Activated naive CD4-positive, alpha-beta T cell treated with anti-CD3 and anti-CD28 coated beads, Interleukin-2, amount 10 ng/mL, durations not matched to agents 7 days and 5 days (primary cell): ENCODE data around the gene DENND5A.
"Not testable (repeated sequence)": the region's sequence is repeated elsewhere in the genome, so short reads cannot be mapped to it uniquely, and the experiment has no call there.

Experiments
- CTCF ChIA-PET: fragments of 350-600 bp; sonication (Branson Sonifier 250); formaldehyde crosslinking; loops from one replicate; lab custom pipeline; 2021; ENCODE audit warnings: antibody characterized with exemption; lab: Charles Lee
- DNase-seq: peaks from one replicate; pipeline ENCODE4 v3.0.0-alpha.2; 2020
- H3K27ac Mint-ChIP-seq: one replicate; pipeline ENCODE4 v1.8.0; 2021; ENCODE audit warnings: mild to moderate bottlenecking, moderate library complexity, mixed read lengths
- H3K27me3 Mint-ChIP-seq: one replicate; pipeline ENCODE4 v1.8.0; 2021; ENCODE audit warnings: mild to moderate bottlenecking, mixed read lengths
- H3K36me3 Mint-ChIP-seq: one replicate; pipeline ENCODE4 v1.8.0; 2021; ENCODE audit warnings: mixed read lengths
- H3K4me1 Mint-ChIP-seq: one replicate; pipeline ENCODE4 v1.8.0; 2021; ENCODE audit warnings: mixed read lengths
- H3K4me3 Mint-ChIP-seq: one replicate; pipeline ENCODE4 v1.8.0; 2021; ENCODE audit warnings: mild to moderate bottlenecking, moderate library complexity, mixed read lengths
- H3K9me3 Mint-ChIP-seq: one replicate; pipeline ENCODE4 v1.8.0; 2021; ENCODE audit warnings: mixed read lengths

The DENND5A gene

DNA sequence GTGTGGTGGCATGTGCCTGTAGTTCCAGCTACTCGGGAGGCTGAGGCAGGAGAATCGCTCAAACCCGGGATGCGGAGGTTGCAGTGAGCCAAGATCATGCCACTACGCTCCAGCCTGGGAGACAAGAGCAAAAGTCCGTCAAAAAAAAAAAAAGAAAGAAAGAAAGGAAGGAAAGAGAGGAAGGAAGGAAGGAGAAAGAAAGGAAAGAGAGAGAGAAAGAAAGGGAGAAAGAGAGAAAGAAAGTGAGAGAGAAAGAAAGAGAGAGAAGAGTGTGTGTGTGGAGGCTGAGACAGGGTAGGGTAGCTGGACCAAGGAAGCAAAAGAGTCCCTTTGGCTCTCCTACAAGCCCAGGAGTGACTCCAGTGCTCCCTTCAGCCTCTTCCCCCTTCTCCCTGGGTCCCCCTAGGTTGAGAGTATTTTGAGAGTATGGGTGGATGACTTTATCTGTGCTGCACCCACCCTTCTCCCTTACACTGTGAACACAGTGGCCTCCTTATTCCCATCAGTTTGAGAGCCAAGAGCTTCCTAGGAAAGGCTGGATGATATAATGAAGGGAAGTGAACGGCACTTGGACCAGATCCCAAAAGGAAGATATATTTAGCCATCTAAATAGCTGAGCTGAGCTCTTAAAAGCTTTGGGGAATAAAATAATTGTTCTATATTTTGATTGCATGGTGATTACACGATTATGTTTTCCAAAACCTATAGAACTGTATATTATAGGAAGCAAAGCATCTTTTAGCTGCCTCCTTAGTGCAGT is 9.5 kb upstream of the DENND5A start:
- H3K27me3 Mint-ChIP-seq = peaks cover 12% of the 10 kb centered on the region

DNA sequence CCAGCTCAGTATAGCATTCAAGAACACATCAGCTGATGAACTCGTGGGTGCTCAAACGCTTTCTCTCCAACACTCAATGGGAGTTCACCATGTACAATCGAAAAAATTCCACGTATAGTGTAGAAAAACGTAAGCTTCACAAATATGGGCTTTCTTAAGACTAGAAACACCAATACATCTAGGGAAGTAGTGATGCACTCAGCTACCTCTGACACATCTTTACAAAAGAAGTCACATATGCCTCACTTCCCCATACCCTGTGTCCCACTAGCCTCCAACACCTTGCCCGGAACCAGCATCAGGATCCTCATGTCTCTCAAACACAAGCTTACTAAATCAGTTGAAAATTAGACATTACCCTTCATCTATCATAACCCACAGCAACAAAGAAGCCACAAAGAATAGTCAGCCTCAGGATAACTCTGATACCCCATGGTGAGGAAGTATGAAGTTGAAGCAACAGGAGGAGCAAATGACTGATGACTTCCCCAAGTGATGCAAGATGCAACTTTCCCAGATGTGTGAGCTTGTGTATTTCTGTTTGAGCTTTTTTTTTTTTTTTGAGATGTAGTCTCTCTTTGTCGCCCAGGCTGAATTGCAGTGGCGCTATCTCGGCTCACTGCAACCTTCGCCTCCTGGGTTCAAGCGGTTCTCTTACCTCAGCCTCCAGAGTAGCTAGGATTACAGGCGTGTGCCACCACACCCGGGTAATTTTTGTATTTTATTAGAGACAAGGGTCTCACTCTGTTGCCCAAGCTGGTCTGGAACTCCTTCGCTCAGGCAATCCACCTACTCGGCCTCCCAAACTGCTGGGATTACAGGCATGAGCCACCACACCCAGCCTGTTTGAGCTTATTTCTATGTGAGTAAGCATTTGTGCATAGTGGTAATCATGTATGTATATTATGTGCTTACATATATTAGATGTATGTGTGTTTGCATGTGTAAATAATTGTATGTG is 8.5 kb upstream of the DENND5A start:
- CTCF ChIA-PET = interaction anchor here (0.7 to 1.2 kb wide), 2 partner anchors 39 to 40 kb away, joined by 3 read pairs; no protein-coding TSS in a partner anchor
- Mint-ChIP-seq H3K4me3 (no peak overlapping the region), H3K9me3 (no peaks in the 10 kb centered on the region), H3K27ac (no peak overlapping the region), H3K4me1 (peaks cover 4% of the 10 kb centered on the region), H3K36me3 (peaks cover 5% of the 10 kb centered on the region), H3K27me3 (peaks cover 23% of the 10 kb centered on the region)
- no peak for DNase-seq

More for the DNA sequence above, 9.5 kb upstream of the DENND5A start:
- Mint-ChIP-seq H3K9me3 (no peaks in the 10 kb centered on the region), H3K4me1 (peaks cover 4% of the 10 kb centered on the region), H3K36me3 (peaks cover 5% of the 10 kb centered on the region), H3K27ac (no peak overlapping the region), H3K4me3 (no peak overlapping the region)
- no peak for DNase-seq
- CTCF ChIA-PET = interaction anchor here (1.2 kb wide), 2 partner anchors 38 to 233 kb away, joined by 3 read pairs; no protein-coding TSS in a partner anchor

DNA sequence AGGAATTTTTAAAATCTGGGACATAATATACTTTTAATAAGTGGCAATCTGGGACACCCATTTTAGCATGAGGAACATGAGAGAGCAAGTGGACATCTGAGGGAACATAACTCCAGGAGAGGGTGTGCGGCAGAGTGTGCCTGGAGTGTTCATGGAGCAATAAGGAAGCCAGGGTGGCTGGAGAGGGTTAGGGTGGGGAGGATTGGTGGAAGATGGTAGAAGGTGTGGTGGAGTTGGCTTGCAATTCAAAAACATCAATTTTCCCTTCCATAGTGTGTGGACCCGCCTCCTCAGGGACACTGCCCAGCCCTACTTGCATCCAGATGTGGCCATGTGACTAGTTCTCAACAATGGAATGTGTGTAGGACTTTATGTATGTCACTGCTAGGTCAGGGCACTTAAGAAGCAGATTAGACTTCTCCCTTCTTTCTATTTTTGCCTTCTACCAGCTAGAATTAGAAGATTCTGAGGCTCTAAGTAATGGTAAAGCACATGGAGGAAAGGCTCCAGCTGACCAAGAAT is 4.4 kb upstream of the DENND5A start:
- H3K27me3 Mint-ChIP-seq = peaks cover 53% of the 10 kb centered on the region
- no peak overlapping the region for H3K27ac Mint-ChIP-seq

DNA sequence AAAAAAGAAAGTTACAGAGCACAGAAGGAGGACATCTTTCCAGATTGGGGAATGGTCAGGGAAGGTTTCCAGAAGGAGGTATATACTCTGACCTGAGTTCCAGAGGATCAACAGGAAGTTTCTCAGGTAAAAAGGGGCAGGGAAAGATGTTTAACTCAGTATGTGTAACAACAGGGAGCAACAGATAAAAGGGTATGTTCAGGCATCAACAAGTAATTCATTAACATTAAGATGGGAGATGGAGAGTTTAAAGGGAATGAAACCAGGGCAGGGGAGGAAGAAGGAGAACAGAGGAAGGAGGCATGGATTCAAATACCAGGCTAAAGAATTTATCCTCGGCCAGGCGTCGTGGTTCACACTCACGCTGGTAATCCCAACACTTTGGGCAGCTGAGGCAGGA is 2.5 kb upstream of the DENND5A start:
- H3K9me3 Mint-ChIP-seq = no peaks in the 10 kb centered on the region
- peaks cover 51% of the 10 kb centered on the region for H3K27me3 Mint-ChIP-seq
- DNase-seq = no peak
- H3K36me3 Mint-ChIP-seq = peaks cover 13% of the 10 kb centered on the region
- H3K27ac Mint-ChIP-seq = no peak overlapping the region
- H3K4me1 Mint-ChIP-seq = peaks cover 24% of the 10 kb centered on the region
- CTCF ChIA-PET = no interaction called here
- H3K4me3 Mint-ChIP-seq = no peak overlapping the region

More for the DNA sequence above, 4.4 kb upstream of the DENND5A start:
- Mint-ChIP-seq H3K4me1 (peaks cover 14% of the 10 kb centered on the region), H3K4me3 (no peak overlapping the region), H3K9me3 (no peaks in the 10 kb centered on the region), H3K36me3 (peaks cover 5% of the 10 kb centered on the region)
- no peak for DNase-seq
- CTCF ChIA-PET = no interaction called here

DNA sequence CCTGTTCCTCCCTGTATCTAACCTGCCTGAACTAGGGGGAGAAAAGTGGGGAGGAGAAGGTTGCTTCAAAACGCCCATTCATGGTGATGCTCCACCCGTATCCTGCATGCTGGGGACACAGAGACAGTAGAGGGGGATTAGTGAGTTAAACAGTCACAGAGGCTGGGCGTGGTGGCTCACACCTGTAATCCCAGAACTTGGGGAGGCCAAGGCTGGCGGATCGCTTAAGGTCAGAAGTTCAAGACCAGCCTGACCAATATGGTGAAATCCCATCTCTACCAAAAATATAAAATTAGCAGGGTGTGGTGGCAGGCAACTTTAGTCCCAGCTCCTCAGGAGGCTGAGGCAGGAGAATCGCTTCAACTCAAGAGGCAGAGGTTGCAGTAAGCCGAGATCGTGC is 1.8 kb upstream of the DENND5A start:
- peaks cover 47% of the 10 kb centered on the region for H3K27me3 Mint-ChIP-seq
- H3K27ac Mint-ChIP-seq = no peak overlapping the region
- H3K9me3 Mint-ChIP-seq = no peaks in the 10 kb centered on the region
- H3K4me1 Mint-ChIP-seq = peaks cover 30% of the 10 kb centered on the region
- DNase-seq = no peak
- peaks cover 16% of the 10 kb centered on the region for H3K36me3 Mint-ChIP-seq
- CTCF ChIA-PET = no interaction called here
- H3K4me3 Mint-ChIP-seq = no peak overlapping the region

DNA sequence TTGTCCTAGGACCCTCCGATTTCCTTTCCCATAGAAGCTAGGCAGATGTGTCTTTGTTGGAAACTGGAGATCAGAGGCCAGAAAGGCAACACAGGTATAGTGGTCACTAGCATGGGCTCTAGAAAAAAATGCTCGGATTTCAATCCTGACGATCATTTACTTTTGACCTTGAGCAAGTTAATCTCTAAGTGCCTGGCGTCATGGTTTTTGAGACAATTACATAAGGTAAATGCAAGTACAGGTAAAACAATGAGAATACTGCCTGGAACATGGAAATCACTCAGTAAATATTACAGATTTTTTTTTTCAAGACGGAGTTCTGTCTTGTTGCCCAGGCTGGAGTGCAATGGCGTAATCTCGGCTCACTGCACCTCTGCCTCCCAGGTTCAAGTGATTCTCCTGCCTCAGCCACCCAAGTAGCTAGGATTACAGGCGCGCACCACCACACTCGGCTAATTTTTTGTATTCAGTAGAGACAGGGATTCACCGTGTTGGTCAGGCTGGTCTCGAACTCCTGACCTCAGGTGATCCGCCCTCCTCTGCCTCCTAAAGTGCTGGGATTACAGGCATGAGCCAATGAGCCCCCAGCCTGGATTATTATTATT is 1.1 kb upstream of the DENND5A start:
- Mint-ChIP-seq H3K27me3 (peaks cover 47% of the 10 kb centered on the region), H3K4me3 (peak overlapping the region; percentile 71), H3K4me1 (peaks cover 37% of the 10 kb centered on the region), H3K27ac (peak overlapping the region; percentile 43), H3K9me3 (no peaks in the 10 kb centered on the region), H3K36me3 (peaks cover 16% of the 10 kb centered on the region)
- CTCF ChIA-PET = interaction anchor here (0.6 kb wide), 1 partner anchor 72 kb away, joined by 3 read pairs; no protein-coding TSS in a partner anchor
- no peak for DNase-seq

DNA sequence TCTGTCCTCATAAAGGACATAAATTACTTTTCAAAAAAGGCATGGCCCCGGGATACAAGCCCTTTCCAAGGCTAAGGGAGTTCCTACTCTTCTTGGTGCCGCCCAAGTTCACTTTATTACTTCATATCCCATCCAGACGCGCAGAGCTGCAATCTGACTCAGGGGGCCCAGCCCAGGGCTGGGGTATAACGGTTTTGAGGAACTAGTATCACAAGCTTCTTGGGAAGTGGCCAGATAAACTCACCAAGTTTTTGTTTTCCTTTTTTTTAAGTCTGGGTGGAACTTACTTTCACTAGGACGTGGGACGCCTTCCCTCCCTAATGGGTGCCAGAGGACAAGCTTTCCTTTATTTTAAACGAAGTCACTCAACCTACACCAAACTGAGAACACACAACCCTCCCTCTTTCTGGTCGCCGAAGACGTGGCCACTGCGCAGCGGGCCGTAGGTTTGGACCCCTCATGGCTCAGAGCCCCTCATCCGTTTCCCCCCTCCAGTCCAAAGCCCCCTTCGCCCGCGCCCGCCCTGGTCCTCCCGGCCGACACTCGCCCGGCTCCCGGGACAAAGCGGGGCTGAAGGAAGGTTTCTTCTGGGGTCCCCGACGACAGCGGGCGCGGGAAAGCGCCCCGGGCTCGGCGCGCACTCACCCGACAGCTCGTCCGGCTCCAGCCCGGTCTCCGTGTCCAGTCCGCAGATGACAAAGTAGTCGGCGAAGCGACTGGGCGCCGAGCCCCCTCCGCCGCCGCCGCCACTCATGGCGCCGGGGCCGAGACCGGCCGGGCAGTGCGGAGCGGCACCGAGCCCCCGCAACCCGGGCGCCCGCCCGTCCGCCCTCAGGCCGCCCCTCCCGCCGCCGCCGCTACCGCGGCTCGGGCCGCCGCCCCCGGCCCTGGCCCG is 587 bp downstream of the DENND5A start:
- Mint-ChIP-seq H3K36me3 (peaks cover 21% of the 10 kb centered on the region), H3K9me3 (no peaks in the 10 kb centered on the region), H3K4me1 (peaks cover 51% of the 10 kb centered on the region), H3K27ac (peak overlapping the region; percentile 94), H3K4me3 (peak overlapping the region; percentile 94), H3K27me3 (peaks cover 43% of the 10 kb centered on the region)
- CTCF ChIA-PET = interaction anchor here (0.9 to 1.4 kb wide), 2 partner anchors 16 to 99 kb away, joined by 4 to 5 read pairs; no protein-coding TSS in a partner anchor
- peak; percentile 30 for DNase-seq

DNA sequence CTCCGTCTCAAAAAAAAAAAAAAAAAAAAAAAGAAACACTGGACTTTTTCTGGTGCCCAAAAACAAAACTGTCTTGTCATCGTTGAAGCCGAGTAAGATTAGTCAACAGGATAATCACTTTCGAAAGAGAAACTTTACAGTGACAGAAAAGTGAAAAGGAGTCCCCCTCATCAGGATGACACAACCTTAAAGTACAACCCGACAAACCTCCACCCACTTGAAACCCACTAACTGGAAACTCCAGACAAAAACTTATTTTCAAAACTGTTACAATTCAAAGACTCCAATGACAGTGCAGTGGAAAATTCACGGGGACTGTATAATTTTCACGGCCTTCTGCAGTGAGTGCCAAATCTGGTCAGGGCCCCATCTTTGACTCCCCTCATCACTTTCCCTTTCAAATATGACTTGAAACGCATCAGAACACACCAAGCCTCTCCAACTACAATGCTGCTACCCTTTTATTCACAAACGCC is 1.3 kb downstream of the DENND5A start:
- peaks cover 53% of the 10 kb centered on the region for H3K4me1 Mint-ChIP-seq
- no peaks in the 10 kb centered on the region for H3K9me3 Mint-ChIP-seq
- peak overlapping the region; percentile 94 for H3K4me3 Mint-ChIP-seq
- DNase-seq = peak; percentile 53
- peak overlapping the region; percentile 94 for H3K27ac Mint-ChIP-seq
- peaks cover 36% of the 10 kb centered on the region for H3K27me3 Mint-ChIP-seq
- peaks cover 21% of the 10 kb centered on the region for H3K36me3 Mint-ChIP-seq
- CTCF ChIA-PET = interaction anchor here (1.4 kb wide), 1 partner anchor 98 kb away, joined by 5 read pairs; no protein-coding TSS in a partner anchor

DNA sequence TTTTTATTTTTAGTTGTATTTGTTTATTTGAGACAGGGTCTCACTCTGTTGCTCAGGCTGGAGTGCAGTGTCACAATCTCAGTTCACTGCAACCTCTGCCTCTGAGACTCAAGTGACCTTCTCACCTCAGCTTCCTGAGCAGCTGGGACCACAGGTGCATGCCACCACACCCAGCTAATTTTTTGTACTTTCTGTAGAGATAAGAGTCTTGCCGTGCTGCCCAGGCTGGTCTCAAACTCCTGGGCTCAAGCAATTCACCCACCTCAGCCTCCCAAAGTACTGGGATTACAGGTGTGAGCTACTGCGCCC is 4.4 kb downstream of the DENND5A start:
- Mint-ChIP-seq H3K4me3 (peak overlapping the region; percentile 52), H3K36me3 (peaks cover 29% of the 10 kb centered on the region), H3K27ac (peak overlapping the region; percentile 68)

DNA sequence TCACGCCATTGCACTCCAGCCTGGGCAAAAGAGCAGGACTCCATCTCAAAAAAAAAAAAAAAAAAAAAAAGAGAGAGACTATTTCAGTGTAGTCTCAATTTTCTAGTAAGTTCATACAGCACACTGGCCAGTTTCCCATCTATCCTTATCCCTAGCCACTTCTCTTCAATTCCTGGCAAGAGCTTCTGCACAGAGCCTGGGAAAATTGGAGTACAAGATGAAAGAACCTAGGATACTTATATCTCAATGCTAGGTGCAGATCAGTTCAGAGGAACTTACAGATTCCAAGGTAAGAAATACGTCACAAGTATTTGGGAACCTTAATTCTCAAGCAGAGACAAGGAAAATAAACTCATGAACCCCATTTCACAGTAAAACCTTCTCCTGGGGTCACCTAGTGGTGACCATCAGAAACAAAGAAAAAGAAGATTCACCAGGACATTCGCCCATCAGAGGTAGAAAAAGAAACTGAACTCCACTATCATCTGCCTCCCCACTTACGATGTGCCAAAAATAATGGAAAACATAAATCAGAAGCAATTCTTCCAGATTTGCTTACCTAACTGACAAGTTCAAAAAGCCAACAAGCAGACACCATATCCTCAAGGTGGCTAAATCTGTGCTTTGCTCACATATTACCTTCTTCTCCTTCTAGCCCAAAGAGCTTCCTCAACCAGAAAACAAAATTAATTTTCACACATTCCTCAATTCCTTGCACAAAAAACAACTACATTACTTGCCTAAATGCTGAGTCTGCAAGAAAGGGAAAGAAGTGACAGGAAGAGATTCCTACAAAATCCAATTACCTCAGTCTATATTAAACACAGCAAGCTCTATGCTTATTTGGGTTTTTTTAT is 4.9 kb downstream of the DENND5A start:
- Mint-ChIP-seq H3K27me3 (peaks cover under 1% of the 10 kb centered on the region), H3K4me1 (peaks cover 52% of the 10 kb centered on the region), H3K27ac (no peak overlapping the region), H3K9me3 (no peaks in the 10 kb centered on the region), H3K4me3 (no peak overlapping the region), H3K36me3 (peaks cover 30% of the 10 kb centered on the region)
- CTCF ChIA-PET = interaction anchor here (1.7 to 3.1 kb wide), 2 partner anchors 10 to 94 kb away, joined by 6 to 10 read pairs; no protein-coding TSS in a partner anchor
- DNase-seq = no peak

More for the DNA sequence above, 4.4 kb downstream of the DENND5A start:
- H3K9me3 Mint-ChIP-seq, H3K27me3 Mint-ChIP-seq: not testable (repeated sequence)
- H3K4me1 Mint-ChIP-seq = peaks cover 54% of the 10 kb centered on the region
- CTCF ChIA-PET = interaction anchor here (0.5 to 3.1 kb wide), 3 partner anchors 10 to 95 kb away, joined by 4 to 10 read pairs (median 6); no protein-coding TSS in a partner anchor
- DNase-seq = peak; percentile 53

DNA sequence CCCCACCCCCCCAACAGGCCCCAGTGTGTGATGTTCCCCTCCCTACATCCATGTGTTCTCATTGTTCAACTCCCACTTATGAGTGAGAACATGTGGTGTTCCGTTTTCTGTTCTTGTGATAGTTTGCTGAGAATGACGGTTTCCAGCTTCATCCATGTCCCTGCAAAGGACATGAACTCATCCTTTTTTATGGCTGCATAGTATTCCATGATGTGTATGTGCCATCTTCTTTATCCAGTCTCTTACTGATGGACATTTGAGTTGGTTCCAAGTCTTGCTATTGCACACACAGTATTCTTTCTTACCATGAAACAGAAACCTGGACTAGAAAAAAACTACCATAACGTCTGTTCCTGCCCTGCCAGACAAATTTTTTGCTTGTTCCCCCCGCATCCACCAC is 6.9 kb downstream of the DENND5A start:
- H3K27me3 Mint-ChIP-seq, DNase-seq, H3K4me3 Mint-ChIP-seq, H3K27ac Mint-ChIP-seq, H3K9me3 Mint-ChIP-seq: not testable (repeated sequence)
- Mint-ChIP-seq H3K36me3 (peaks cover 32% of the 10 kb centered on the region), H3K4me1 (peaks cover 56% of the 10 kb centered on the region)
- CTCF ChIA-PET = interaction anchor here (3.1 kb wide), 1 partner anchor 92 kb away, joined by 10 read pairs; no protein-coding TSS in a partner anchor

DNA sequence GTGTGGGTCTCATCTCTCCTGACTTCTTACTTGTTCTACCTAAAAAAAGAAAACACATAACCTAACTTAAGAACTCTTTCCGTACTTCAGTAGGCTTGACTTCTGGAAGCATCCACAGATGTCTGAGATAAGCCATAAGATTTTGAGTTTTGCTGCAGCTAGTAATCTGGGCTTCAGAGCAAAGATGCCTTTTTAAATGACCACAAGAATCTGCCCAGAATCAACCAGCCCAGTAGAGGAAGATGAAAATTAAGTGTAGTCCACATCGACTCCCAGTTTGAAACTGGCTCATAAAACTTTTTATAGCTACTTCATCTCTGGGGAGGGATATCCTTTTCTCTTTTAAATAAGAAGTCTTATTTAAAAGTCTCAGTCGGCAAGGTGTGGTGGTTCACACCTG is 10.7 kb downstream of the DENND5A start:
- no peak overlapping the region for H3K4me3 Mint-ChIP-seq
- DNase-seq = no peak
- H3K4me1 Mint-ChIP-seq = peaks cover 60% of the 10 kb centered on the region
- H3K36me3 Mint-ChIP-seq = peaks cover 30% of the 10 kb centered on the region
- no peak overlapping the region for H3K27ac Mint-ChIP-seq
- no peaks in the 10 kb centered on the region for H3K27me3 Mint-ChIP-seq
- CTCF ChIA-PET = no interaction called here
- H3K9me3 Mint-ChIP-seq = no peaks in the 10 kb centered on the region
